IMR-90 (cell line): ENCODE measurements around the gene NPW.

Experiments
- BHLHE40 ChIP-seq: fragments of 150-350 bp; IDR thresholded peaks from 2 replicates; pipeline ENCODE4 v1.6.1; 2016; ENCODE audit warnings: mild to moderate bottlenecking, low read depth, low read length
- MAZ ChIP-seq: IDR thresholded peaks from 2 replicates; pipeline ENCODE4 v1.6.1; 2012; ENCODE audit warnings: low read depth, mild to moderate bottlenecking, low read length, improper control_type of control experiment, moderate library complexity, borderline replicate concordance
- POLR2A ChIP-seq: IDR thresholded peaks from 2 replicates; pipeline ENCODE4 v1.6.1; 2012; ENCODE audit warnings: mild to moderate bottlenecking, low read depth, low read length
- RAD21 ChIP-seq: IDR thresholded peaks from 2 replicates; pipeline ENCODE4 v1.6.1; 2012; ENCODE audit warnings: low read length, improper control_type of control experiment
- RFX5 ChIP-seq: IDR thresholded peaks from 2 replicates; pipeline ENCODE4 v1.8.0; 2012; ENCODE audit warnings: low read depth, mild to moderate bottlenecking, low read length, moderate library complexity
- SMC3 ChIP-seq: fragments of 150-350 bp; IDR thresholded peaks from 2 replicates; pipeline ENCODE4 v1.6.1; 2016; ENCODE audit warnings: low read depth, mild to moderate bottlenecking, antibody characterized with exemption, low read length, moderate library complexity
- TF ChIP-seq, protein P1 (sequence below): conservative IDR thresholded peaks from 2 replicates; pipeline ENCODE4 v1.5.1; 2012; ENCODE audit warnings: mild to moderate bottlenecking, low read depth, low read length, improper control_type of control experiment
- TF ChIP-seq, protein P2 (sequence below): fragments of 150-350 bp; IDR thresholded peaks from 2 replicates; pipeline ENCODE4 v1.6.1; 2017; ENCODE audit warnings: mild to moderate bottlenecking, antibody characterized with exemption, low read length, low read depth

DNA sequence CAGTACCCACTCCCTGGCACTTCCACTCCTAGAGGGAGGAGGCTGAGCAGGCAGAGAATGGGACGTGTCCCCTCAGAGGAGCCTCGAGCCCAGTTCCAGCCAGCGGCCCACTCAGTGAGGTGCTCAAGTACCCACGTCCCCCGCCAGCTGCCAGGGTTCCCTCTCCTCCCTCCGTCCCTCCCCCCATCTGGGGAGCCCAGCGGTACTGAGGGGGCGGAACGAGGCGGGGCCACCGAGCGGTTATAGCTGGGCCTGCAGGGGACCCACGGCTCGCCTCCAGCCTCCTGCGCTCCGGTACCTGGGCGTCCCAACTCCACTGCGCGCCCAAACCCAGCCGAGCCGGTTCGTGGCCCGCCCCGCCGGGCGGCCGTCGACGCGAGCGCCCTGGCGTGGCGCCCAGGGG lies at the start of gene NPW:
- TF ChIP-seq, protein P1, sequence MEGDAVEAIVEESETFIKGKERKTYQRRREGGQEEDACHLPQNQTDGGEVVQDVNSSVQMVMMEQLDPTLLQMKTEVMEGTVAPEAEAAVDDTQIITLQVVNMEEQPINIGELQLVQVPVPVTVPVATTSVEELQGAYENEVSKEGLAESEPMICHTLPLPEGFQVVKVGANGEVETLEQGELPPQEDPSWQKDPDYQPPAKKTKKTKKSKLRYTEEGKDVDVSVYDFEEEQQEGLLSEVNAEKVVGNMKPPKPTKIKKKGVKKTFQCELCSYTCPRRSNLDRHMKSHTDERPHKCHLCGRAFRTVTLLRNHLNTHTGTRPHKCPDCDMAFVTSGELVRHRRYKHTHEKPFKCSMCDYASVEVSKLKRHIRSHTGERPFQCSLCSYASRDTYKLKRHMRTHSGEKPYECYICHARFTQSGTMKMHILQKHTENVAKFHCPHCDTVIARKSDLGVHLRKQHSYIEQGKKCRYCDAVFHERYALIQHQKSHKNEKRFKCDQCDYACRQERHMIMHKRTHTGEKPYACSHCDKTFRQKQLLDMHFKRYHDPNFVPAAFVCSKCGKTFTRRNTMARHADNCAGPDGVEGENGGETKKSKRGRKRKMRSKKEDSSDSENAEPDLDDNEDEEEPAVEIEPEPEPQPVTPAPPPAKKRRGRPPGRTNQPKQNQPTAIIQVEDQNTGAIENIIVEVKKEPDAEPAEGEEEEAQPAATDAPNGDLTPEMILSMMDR: no peak
- TF ChIP-seq POLR2A (no peak), RAD21 (no peak), SMC3 (no peak), RFX5 (no peak), MAZ (no peak), BHLHE40 (no peak)
- TF ChIP-seq, protein P2, sequence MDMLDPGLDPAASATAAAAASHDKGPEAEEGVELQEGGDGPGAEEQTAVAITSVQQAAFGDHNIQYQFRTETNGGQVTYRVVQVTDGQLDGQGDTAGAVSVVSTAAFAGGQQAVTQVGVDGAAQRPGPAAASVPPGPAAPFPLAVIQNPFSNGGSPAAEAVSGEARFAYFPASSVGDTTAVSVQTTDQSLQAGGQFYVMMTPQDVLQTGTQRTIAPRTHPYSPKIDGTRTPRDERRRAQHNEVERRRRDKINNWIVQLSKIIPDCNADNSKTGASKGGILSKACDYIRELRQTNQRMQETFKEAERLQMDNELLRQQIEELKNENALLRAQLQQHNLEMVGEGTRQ: no peak
